HG03457 (cell line): ENCODE data around the gene ZBTB46.
"Not testable (repeated sequence)": the region's sequence is repeated elsewhere in the genome, so short reads cannot be mapped to it uniquely, and the experiment has no call there.

Experiments
- ATAC-seq: cut with Tn5 transposase; IDR thresholded peaks from one replicate; pipeline ENCODE4 v1.9.1; 2021; ENCODE audit warnings: moderate number of reproducible peaks; ENCODE audit not compliant: unreplicated experiment

Gene ZBTB46

DNA sequence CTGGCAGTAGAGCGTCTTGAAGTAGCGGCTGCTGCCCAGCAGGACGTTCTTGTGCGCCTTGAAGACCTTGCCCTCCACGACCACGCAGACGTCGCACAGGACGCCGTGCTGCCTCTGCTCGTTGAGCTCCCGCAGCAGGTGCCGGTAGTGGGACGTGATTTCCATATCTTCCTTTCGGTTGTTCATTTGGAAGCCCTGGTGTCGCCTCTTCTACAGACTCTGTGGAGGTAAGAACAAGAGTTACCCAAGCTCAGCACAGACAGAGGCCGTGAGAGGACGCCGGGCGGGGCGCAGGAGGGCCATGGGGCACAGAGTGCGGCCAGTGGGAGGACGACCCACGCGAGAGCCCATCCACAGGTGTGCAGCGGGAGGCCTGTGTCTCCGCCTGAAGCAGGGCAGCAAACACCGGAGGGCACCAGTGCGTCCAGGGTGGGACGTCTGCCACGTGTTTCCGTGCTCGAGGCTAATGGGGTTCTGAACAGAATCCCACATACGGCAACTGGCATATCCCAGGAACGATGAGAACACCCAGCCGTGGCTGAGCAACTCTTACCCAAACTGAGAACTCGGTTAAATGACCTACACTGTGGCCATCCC, 40.4 kb downstream of the ZBTB46 start:
- ATAC-seq = no peak

GRCh38 chr20:63789836-63790571, 41.1 kb downstream of the ZBTB46 start:
- ATAC-seq = no peak

- ATAC-seq = no peak
Observed at GRCh38 chr20:63787749-63788148, 43.3 kb downstream of the ZBTB46 start.

GRCh38 chr20:63787302-63787701, 43.8 kb downstream of the ZBTB46 start:
- no peak for ATAC-seq

DNA sequence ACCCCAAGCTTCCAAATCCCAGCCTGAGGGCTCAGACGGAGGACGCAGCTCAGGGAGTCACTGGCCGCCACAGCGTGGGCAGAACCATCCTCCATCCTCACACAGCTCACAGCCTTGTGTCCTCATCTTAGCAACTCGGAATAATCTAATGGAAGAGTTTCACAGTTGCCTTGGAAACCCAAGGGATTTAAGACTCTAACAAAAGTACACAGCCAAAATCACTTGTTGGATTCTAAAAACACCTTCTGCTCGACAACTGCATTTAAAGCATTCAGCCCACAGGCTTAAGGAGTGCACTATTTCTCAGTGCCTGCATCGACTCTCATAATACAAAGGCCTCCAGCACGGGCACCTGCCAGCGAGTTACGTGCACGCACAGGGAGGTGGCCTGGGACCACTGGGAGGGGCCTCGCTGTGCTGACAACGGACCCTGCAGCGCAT, 45.4 kb downstream of the ZBTB46 start:
- no peak for ATAC-seq

- ATAC-seq = no peak
Observed at GRCh38 chr20:63783970-63784369, 47.1 kb downstream of the ZBTB46 start.

GRCh38 chr20:63782521-63782971, 48.5 kb downstream of the ZBTB46 start:
- no peak for ATAC-seq

DNA sequence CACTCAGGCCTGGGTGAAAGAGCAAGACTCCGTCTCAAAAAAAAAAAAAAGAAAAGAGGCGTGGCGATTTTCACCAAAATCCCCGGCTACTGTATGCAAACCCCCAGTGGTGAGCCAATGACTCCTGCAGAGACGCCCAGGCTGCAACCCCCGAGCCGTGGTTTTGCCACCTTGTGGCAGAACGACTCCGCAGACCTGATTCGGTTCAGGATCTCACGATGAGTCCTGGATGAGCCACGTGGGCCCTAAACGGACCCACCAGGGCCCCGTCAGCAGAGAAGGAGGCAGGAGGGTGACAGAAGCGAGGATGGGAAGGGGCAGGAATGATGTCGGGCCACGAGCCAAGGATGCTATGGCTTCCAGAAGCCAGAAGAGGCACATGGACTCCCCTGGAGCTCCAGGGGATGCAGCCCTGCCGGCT, 49.0 kb downstream of the ZBTB46 start:
- no peak for ATAC-seq

GRCh38 chr20:63781181-63781580, 49.9 kb downstream of the ZBTB46 start:
- ATAC-seq = no peak

GRCh38 chr20:63778857-63779256, 52.2 kb downstream of the ZBTB46 start:
- no peak for ATAC-seq

DNA sequence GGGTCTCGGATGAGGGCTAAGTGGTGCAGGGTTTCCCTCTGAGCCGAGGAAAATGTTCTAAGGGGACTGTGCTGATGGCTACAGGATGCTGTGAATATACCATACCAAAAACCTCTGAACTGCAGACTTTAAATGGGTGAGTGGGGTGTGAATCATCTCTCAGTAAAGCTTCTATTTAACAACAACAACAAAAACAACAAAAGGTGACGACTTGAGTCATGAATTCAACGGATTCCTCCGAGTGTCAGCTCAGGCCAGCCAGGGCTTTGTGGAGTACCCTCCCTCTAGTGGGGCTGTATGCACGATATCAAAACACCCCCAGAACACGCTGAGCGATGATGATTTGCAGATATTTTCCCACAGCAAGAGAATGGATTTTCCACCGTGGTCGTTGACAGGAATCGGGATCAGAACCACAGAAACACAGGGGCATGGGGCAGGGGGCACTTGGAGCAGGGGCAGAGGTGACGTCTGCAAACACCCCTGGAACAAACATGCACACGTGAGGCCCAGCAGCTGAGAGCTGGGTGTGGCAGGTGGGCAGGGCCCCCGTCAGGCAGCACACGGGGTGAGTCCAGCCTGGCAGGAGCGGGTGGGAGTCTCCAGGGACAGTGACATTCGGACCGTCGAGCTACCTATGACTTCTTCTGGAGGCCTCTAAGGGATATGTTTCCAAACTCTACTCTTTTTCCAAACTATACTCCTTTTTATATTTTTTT, 52.9 kb downstream of the ZBTB46 start:
- ATAC-seq = no peak

DNA sequence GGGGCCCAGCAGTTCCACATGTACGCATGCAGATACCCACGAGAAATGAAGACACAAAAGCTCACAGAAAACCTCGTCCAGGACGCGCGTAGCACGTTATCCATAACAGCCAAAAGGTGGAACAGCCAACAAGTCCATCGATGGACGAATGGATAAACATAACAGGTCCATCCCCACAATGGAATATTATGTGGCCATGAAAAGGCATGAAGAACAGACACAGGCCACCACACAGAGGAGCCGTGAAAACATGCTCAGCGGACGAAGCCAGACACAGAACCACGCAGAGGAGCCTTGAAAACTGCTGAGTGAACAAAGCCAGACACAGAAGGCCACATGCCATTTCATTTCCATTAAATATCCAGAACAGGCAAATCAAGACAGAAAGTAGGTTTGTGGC, 53.5 kb downstream of the ZBTB46 start:
- no peak for ATAC-seq

GRCh38 chr20:63776875-63777274, 54.2 kb downstream of the ZBTB46 start:
- not testable (repeated sequence) for ATAC-seq

DNA sequence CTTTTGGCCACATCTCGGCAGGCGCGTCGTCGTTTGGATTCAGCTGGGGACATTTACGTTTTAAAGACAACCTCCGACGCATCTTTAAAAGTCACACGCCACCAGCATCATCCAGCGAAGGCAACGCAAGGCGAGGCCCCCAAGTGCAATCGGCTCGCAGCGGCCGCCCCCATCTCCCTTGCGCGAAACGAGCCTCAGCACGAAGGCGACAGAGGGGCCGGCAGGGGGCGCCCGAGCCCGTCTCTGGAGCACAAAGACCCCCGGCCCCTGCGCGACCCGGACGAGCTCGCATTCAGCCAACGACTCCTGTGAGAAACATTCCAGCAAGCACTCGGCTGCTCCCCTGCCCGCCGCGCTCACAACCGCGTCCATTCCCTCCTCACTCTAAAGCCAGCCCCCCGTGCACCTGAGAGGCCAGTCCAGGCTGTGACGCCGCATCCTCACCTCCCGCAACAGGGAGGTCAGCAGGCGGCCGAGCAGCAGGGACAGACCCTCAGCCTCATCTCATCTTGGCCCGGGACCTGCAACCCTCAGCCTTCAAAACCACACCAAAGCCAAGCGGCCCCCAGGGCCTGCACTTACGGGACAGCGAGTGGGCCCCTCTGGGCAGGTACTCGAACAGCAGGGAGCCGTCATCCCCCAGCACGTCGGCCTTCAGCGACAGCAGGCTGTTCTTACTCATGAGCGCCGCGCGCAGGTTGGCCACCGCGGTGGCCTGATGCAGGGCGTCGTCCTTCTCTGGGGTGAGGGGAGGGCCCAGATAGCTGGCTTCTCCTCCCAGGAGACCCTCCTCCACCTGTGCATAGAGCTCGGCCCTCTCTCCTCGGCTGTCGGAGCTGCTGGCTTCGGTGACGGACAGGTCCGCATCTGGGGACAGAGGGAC, 55.7 kb downstream of the ZBTB46 start:
- ATAC-seq = no peak

GRCh38 chr20:63774306-63774705, 56.8 kb downstream of the ZBTB46 start:
- no peak for ATAC-seq

- ATAC-seq = no peak
Observed at GRCh38 chr20:63773571-63774241, 57.4 kb downstream of the ZBTB46 start.

GRCh38 chr20:63772781-63773518, 58.1 kb downstream of the ZBTB46 start:
- no peak for ATAC-seq

DNA sequence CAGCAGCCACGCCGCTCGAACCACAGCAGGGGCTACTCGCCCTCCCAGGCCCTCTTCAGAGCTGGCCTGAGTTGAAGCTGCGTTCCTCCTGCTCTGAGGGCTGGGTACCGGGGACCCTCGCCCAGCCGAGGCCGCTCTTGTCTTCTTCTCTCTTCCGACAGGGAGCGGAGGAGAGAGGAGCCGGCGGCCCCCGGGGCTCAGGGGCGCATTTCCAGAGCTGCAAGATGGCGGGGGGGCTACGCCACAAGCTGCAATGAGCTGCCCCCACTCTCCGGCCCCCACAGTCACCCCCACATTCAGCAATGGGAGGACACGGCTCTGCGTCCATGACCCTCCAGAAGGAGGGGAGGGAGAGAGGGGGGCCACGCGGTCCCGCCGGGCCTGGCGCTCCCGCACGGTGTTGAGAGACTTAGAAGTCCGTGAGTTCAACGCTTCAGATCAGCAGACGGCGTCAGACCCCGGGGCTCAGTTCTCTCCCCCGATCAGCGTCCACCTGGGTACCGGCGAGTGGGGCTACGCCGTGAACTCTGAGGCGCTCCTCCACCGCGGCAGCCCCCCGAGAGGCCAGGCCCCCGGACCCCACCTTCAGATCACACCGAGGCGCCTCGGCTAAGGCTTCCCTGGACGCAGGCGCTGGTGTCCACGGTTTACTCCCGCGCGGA, 59.9 kb downstream of the ZBTB46 start:
- no peak for ATAC-seq

GRCh38 chr20:63769891-63770474, 61.1 kb downstream of the ZBTB46 start:
- no peak for ATAC-seq
